ENCODE data around the gene COL27A1. TPM values are rescaled to one million over a fixed set of nuclear protein-coding genes. Genes with fewer than 3 reads are reported as not detected.

The COL27A1 gene
- total RNA-seq, 4 donors from 2014 or later = 1.0 to 5.7 (median 3.3) TPM

DNA sequence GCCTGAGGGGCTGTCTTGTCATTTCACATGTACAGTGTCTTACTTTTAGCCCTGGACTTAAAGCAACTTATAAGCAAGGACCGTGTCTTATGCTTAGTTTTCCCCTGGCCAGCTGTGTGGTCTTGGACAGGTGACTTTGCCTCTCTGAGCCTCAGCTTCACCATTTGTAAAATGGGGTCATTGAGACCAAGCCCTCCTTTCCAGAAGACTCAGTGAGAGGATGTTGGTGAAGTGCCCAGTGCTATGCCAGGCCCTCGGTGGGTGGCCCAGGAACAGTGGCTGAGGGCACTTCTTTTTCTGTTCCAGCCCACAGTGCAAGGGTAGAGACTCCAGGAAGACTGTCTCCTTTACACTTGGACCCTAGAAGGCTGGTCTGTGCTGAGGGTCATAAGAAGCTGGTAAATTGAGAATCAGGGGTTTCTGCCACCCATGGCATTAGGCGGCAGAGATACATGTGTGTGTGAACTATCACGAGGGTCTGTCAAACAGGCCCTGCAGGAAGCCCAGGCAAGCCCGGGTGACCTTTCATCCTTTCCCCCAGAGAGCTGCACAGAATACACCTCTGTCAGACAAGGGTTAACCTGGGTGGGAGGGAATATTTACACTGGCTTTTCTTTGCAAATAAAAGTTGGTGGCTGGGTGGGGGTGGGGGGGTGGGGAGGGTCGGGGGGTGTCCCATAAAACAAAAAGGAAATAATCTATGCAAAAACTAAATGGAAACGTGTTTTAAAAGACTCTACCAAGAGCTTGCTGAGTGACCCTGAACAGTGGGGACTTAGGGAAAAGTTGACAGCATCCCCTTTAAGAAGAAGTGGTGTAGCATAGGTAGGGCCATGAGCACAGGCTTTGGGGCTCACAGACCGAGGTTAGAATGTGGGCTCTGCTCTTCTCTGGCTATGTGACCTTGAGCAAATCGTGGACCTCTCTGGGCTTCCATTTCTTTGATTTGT is 35.8 kb upstream of the COL27A1 start:
- Histone ChIP-seq H3K9me3 (no peaks in the 10 kb centered on the region), H3K36me3 (no peaks in the 10 kb centered on the region), H3K4me3 (no peak overlapping the region), H3K4me1 (peaks cover 0 to 4% (median 0%) of the 10 kb centered on the region in 3 donors), H3K27me3 (peaks cover 48% of the 10 kb centered on the region), H3K27ac (no peak overlapping the region)
- 45 to 64% methylated on average over 3 of the region's 9 CpGs for WGBS, 2 donors (ENCODE audit: low coverage in 1 of 2)
- TF ChIP-seq POLR2A (IDR thresholded peaks at IDR 0.05) (no peak), EP300 (IDR thresholded peaks at IDR 0.05) (no peak), POLR2AphosphoS5 (IDR thresholded peaks at IDR 0.05) (no peak)
- TF ChIP-seq, protein P1, sequence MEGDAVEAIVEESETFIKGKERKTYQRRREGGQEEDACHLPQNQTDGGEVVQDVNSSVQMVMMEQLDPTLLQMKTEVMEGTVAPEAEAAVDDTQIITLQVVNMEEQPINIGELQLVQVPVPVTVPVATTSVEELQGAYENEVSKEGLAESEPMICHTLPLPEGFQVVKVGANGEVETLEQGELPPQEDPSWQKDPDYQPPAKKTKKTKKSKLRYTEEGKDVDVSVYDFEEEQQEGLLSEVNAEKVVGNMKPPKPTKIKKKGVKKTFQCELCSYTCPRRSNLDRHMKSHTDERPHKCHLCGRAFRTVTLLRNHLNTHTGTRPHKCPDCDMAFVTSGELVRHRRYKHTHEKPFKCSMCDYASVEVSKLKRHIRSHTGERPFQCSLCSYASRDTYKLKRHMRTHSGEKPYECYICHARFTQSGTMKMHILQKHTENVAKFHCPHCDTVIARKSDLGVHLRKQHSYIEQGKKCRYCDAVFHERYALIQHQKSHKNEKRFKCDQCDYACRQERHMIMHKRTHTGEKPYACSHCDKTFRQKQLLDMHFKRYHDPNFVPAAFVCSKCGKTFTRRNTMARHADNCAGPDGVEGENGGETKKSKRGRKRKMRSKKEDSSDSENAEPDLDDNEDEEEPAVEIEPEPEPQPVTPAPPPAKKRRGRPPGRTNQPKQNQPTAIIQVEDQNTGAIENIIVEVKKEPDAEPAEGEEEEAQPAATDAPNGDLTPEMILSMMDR (IDR thresholded peaks at IDR 0.05) = no peak
- no peak for ATAC-seq

GRCh38 chr9:114120192-114121014 is 34.9 kb upstream of the COL27A1 start:
- TF ChIP-seq POLR2AphosphoS5 (IDR thresholded peaks at IDR 0.05) = no peak
- TF ChIP-seq, protein P1 (IDR thresholded peaks at IDR 0.05) = no peak
- TF ChIP-seq EP300 (IDR thresholded peaks at IDR 0.05) = no peak
- TF ChIP-seq POLR2A (IDR thresholded peaks at IDR 0.05) = no peak
- Histone ChIP-seq H3K27me3 (peaks cover 46% of the 10 kb centered on the region), H3K36me3 (no peaks in the 10 kb centered on the region), H3K4me1 (peaks cover 0 to 4% (median 0%) of the 10 kb centered on the region in 3 donors), H3K9me3 (no peaks in the 10 kb centered on the region), H3K4me3 (no peak overlapping the region), H3K27ac (no peak overlapping the region)
- ATAC-seq = no peak
- WGBS, 2 donors (ENCODE audit: low coverage in 1 of 2) = 73 to 100% methylated on average over 2 to 3 of the region's 4 CpGs

- Histone ChIP-seq H3K4me3 (no peak overlapping the region), H3K27ac (no peak overlapping the region), H3K4me1 (no peaks in the 10 kb centered on the region), H3K36me3 (no peaks in the 10 kb centered on the region), H3K9me3 (no peaks in the 10 kb centered on the region), H3K27me3 (peaks cover 36% of the 10 kb centered on the region)
- 67 to 81% methylated on average over 3 to 7 of the region's 16 CpGs for WGBS, 2 donors (ENCODE audit: low coverage in 1 of 2)
- ATAC-seq = no peak
- TF ChIP-seq, protein P1 (IDR thresholded peaks at IDR 0.05) = no peak
- no peak for TF ChIP-seq POLR2AphosphoS5 (IDR thresholded peaks at IDR 0.05)
- no peak for TF ChIP-seq POLR2A (IDR thresholded peaks at IDR 0.05)
- no peak for TF ChIP-seq EP300 (IDR thresholded peaks at IDR 0.05)
Measured at GRCh38 chr9:114121227-114122135, 33.9 kb upstream of the COL27A1 start.

DNA sequence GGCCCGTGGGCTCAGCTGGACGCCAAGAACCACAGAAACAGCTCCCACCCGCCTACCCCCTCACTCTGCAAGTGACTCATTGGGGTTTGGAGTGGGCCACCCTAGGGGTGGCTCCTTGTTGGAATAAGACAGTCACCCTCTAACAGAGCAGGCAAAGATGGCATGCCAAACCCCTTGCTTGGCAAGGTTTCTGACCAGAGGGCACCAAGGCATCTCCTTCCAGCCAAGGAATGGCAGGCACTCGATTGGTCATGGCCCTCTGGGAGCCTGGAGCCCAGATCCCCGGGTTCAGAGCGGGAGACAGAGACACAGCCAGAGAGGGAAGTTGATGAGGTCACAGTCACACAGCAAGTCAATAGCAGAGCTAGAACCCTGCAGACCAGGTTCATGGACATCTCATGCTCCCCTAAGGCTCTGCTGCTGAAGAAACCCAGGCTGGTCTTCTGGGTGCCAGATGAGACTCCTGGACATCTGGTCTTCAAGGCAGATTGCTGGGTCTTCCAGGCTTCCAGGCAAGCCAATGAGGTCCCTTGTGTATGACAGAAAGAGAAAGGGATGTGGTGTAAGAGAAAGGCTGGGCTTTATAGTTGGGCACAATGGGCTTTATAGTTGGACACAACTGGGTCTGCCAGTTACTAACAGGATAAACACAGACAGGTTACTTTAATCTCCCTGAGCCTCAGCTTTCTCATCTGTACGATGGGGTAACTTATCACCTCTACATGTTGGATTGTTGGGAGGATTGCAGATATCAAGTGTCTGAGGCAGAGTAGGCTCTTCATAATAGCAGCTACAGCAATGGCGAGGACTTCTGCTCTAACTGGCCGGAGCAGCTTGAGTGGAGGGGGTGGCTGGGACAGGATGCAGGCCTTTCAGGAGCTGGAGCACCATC is 33.0 kb upstream of the COL27A1 start:
- Histone ChIP-seq H3K4me3 (no peak overlapping the region), H3K27ac (no peak overlapping the region), H3K36me3 (no peaks in the 10 kb centered on the region), H3K27me3 (peaks cover 34% of the 10 kb centered on the region), H3K9me3 (peaks cover 0 to 7% (median 0%) of the 10 kb centered on the region in 3 donors), H3K4me1 (no peaks in the 10 kb centered on the region)
- WGBS, 2 donors (ENCODE audit: low coverage in 1 of 2) = 80% methylated on average over 2 of the region's 9 CpGs; no CpG with 5 or more reads in 1 of the 2 donors
- no peak for ATAC-seq
- TF ChIP-seq POLR2AphosphoS5 (IDR thresholded peaks at IDR 0.05) = no peak
- TF ChIP-seq POLR2A (IDR thresholded peaks at IDR 0.05) = no peak
- TF ChIP-seq, protein P1 (IDR thresholded peaks at IDR 0.05) = no peak
- TF ChIP-seq EP300 (IDR thresholded peaks at IDR 0.05) = no peak
